ENCODE data around the gene CCR7.

Gene CCR7

GRCh38 chr17:40542558-40543411, 22.5 kb downstream of the CCR7 start:
- no peaks in the 10 kb centered on the region for H3K9me3 ChIP-seq (ENCODE audit: low read depth, low read length)
- H3K36me3 ChIP-seq (ENCODE audit: insufficient read depth, low read length): no peaks in the 10 kb centered on the region
- H3K4me3 ChIP-seq: no peak overlapping the region
- no peak for DNase-seq (ENCODE audit: low read depth, low spot score)
- peak overlapping the region; percentile 99 for H3K27ac ChIP-seq
- no peak for TF ChIP-seq FOXP2 (optimal IDR thresholded peaks at IDR 0.05; ENCODE audit: control extremely low read depth, extremely low read length, insufficient read depth)
- no peak for TF ChIP-seq EZH2 (IDR thresholded peaks at IDR 0.05)
- no peak for TF ChIP-seq POLR2AphosphoS5 (IDR thresholded peaks at IDR 0.05; ENCODE audit: borderline replicate concordance, low read depth, low read length)
- H3K9ac ChIP-seq (ENCODE audit: insufficient read length): peak overlapping the region; percentile 68

DNA sequence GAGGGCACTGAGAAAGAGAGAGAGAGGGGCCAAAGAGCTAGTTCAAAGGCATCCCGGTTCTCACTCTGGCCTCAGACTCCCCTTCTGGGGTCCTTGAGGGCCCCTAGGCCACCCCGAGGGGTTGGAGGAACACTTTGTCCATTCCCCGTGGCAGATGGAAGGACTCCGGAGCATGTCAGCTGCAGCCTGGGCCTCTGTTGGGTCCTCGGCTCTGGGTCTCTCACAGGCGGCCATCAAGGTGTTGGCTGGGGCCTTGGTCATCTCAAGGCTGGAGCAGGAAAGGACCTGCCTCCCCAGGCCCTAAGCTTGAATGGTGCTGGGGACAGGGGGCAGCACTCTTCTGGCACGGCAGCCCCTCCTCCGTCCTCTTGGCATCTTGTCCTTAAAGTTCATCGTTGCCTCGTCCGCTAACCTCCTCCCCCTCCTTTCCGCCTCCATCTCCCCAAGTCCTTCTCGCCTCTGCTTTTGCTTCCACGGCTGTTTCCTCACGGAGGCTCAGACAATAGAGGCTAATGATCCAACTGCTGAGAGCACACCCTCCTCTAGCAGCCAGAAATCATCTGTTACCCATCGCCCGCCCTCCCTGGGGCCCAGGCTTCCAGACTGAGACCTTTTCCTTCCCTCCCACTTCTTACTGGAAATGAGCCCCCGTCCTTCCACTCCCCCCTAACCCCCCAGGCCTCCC, 23.3 kb downstream of the CCR7 start:
- no peaks in the 10 kb centered on the region for H3K9me3 ChIP-seq (ENCODE audit: low read depth, low read length)
- peak overlapping the region; percentile 99 for H3K27ac ChIP-seq
- DNase-seq (ENCODE audit: low read depth, low spot score): no peak
- H3K36me3 ChIP-seq (ENCODE audit: insufficient read depth, low read length): no peaks in the 10 kb centered on the region
- TF ChIP-seq FOXP2 (optimal IDR thresholded peaks at IDR 0.05; ENCODE audit: control extremely low read depth, extremely low read length, insufficient read depth): no peak
- TF ChIP-seq POLR2AphosphoS5 (IDR thresholded peaks at IDR 0.05; ENCODE audit: borderline replicate concordance, low read depth, low read length): no peak
- peak overlapping the region; percentile 68 for H3K9ac ChIP-seq (ENCODE audit: insufficient read length)
- no peak overlapping the region for H3K4me3 ChIP-seq

- Histone ChIP-seq H3K27ac (peak overlapping the region; percentile 99), H3K4me3 (no peak overlapping the region), H3K36me3 (ENCODE audit: insufficient read depth, low read length) (no peaks in the 10 kb centered on the region), H3K9me3 (ENCODE audit: low read depth, low read length) (no peaks in the 10 kb centered on the region), H3K9ac (ENCODE audit: insufficient read length) (peak overlapping the region; percentile 7)
- no peak for DNase-seq (ENCODE audit: low read depth, low spot score)
- TF ChIP-seq POLR2AphosphoS5 (IDR thresholded peaks at IDR 0.05; ENCODE audit: borderline replicate concordance, low read depth, low read length): no peak
- no peak for TF ChIP-seq FOXP2 (optimal IDR thresholded peaks at IDR 0.05; ENCODE audit: control extremely low read depth, extremely low read length, insufficient read depth)
- TF ChIP-seq EZH2 (IDR thresholded peaks at IDR 0.05): no peak
These were observed 24.0 kb downstream of the CCR7 start for GRCh38 chr17:40541060-40541872.

GRCh38 chr17:40540448-40540847, 24.8 kb downstream of the CCR7 start:
- TF ChIP-seq FOXP2 (optimal IDR thresholded peaks at IDR 0.05; ENCODE audit: control extremely low read depth, extremely low read length, insufficient read depth) (no peak), EZH2 (IDR thresholded peaks at IDR 0.05) (no peak), POLR2AphosphoS5 (IDR thresholded peaks at IDR 0.05; ENCODE audit: borderline replicate concordance, low read depth, low read length) (no peak)

GRCh38 chr17:40539711-40540411, 25.4 kb downstream of the CCR7 start:
- Histone ChIP-seq H3K36me3 (ENCODE audit: insufficient read depth, low read length) (no peaks in the 10 kb centered on the region), H3K27ac (peak overlapping the region; percentile 99)
- no peak for TF ChIP-seq POLR2AphosphoS5 (IDR thresholded peaks at IDR 0.05; ENCODE audit: borderline replicate concordance, low read depth, low read length)
- no peak for TF ChIP-seq FOXP2 (optimal IDR thresholded peaks at IDR 0.05; ENCODE audit: control extremely low read depth, extremely low read length, insufficient read depth)
- TF ChIP-seq EZH2 (IDR thresholded peaks at IDR 0.05): no peak

More at GRCh38 chr17:40540448-40540847, 24.8 kb downstream of the CCR7 start:
- no peak overlapping the region for H3K4me3 ChIP-seq
- H3K27ac ChIP-seq: peak overlapping the region; percentile 99
- H3K9me3 ChIP-seq (ENCODE audit: low read depth, low read length): no peaks in the 10 kb centered on the region
- H3K9ac ChIP-seq (ENCODE audit: insufficient read length): peak overlapping the region; percentile 65
- H3K36me3 ChIP-seq (ENCODE audit: insufficient read depth, low read length): no peaks in the 10 kb centered on the region
- DNase-seq (ENCODE audit: low read depth, low spot score): no peak

GRCh38 chr17:40538936-40539705, 26.2 kb downstream of the CCR7 start:
- Histone ChIP-seq H3K4me3 (peak overlapping the region; percentile 5; the same call in 1 of the 2 replicates), H3K9me3 (ENCODE audit: low read depth, low read length) (no peaks in the 10 kb centered on the region), H3K9ac (ENCODE audit: insufficient read length) (peak overlapping the region; percentile 72), H3K36me3 (ENCODE audit: insufficient read depth, low read length) (no peaks in the 10 kb centered on the region), H3K27ac (peak overlapping the region; percentile 99)
- TF ChIP-seq POLR2AphosphoS5 (IDR thresholded peaks at IDR 0.05; ENCODE audit: borderline replicate concordance, low read depth, low read length) (peak; percentile 78), FOXP2 (optimal IDR thresholded peaks at IDR 0.05; ENCODE audit: control extremely low read depth, extremely low read length, insufficient read depth) (no peak), EZH2 (IDR thresholded peaks at IDR 0.05) (no peak)
- peak; percentile 96 for DNase-seq (ENCODE audit: low read depth, low spot score)

More at GRCh38 chr17:40539711-40540411, 25.4 kb downstream of the CCR7 start:
- Histone ChIP-seq H3K9me3 (ENCODE audit: low read depth, low read length) (no peaks in the 10 kb centered on the region), H3K4me3 (no peak overlapping the region; the same call in 1 of the 2 replicates), H3K9ac (ENCODE audit: insufficient read length) (peak overlapping the region; percentile 65)
- DNase-seq (ENCODE audit: low read depth, low spot score): peak; percentile 50

All from SK-N-MC (cell line).